ENCODE results near the gene RCAN2.

RCAN2 gene

DNA sequence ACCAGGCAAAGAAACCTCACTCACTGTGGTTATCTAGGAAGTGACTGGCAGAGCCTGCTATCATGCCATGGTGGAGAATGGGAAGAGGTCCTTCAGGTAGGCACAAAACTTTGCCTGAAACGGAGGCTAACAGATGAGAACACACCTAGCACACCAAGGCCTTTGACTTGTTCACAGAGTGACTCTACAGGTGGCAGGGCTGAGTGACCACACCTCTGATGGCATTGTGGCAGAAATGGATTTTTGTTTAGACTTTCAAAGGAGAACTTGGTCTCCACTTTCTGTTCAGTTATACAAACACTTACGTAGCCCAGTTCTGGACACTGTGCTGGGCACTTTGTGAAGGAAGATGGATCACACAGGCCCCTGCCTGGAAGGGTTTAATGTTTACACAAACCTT lies 204.2 kb downstream of the RCAN2 start:
- Histone ChIP-seq H3K4me1 (no peaks in the 10 kb centered on the region), H3K36me3 (ENCODE audit: control insufficient read depth, insufficient read depth, low read length) (no peaks in the 10 kb centered on the region), H2AFZ (no peak overlapping the region), H3K79me2 (no peaks in the 10 kb centered on the region), H3K9ac (no peak overlapping the region), H3K9me3 (ENCODE audit: control insufficient read depth, low read length) (no peaks in the 10 kb centered on the region), H3K27me3 (ENCODE audit: control insufficient read depth, insufficient read depth, low read length) (no peaks in the 10 kb centered on the region), H3K4me2 (ENCODE audit: low read length) (no peak overlapping the region), H3K4me3 (ENCODE audit: low read depth, low read length) (no peak overlapping the region), H3K27ac (no peak overlapping the region)
- no peak for TF ChIP-seq CTCF (IDR thresholded peaks at IDR 0.05)

DNA sequence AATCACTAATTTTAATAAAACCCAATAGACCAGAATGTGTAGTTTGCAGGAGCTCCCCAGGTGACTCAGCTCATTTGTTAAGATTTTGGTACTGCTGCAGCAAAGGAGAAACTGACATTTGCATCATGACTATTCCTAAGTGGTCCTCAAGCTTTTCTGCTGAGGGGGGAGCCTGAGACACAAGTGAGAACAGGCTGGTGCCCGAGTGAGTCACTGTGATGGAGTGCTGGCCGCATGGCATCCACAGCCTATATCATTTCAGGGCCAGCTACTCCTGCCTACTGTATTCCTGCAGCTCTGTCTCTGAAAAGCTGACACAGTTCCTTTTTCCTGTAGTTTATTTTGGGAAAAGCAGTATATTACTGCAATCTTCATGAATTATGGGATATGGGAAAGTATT lies 206.8 kb downstream of the RCAN2 start:
- no peak overlapping the region for H3K27ac ChIP-seq
- no peaks in the 10 kb centered on the region for H3K4me1 ChIP-seq
- no peaks in the 10 kb centered on the region for H3K36me3 ChIP-seq (ENCODE audit: control insufficient read depth, insufficient read depth, low read length)
- no peaks in the 10 kb centered on the region for H3K79me2 ChIP-seq
- H3K4me2 ChIP-seq (ENCODE audit: low read length) = no peak overlapping the region
- H3K9me3 ChIP-seq (ENCODE audit: control insufficient read depth, low read length) = no peaks in the 10 kb centered on the region
- no peak for TF ChIP-seq CTCF (IDR thresholded peaks at IDR 0.05)
- no peak overlapping the region for H2AFZ ChIP-seq
- no peak overlapping the region for H3K9ac ChIP-seq
- H3K4me3 ChIP-seq (ENCODE audit: low read depth, low read length) = no peak overlapping the region
- H3K27me3 ChIP-seq (ENCODE audit: control insufficient read depth, insufficient read depth, low read length) = no peaks in the 10 kb centered on the region

DNA sequence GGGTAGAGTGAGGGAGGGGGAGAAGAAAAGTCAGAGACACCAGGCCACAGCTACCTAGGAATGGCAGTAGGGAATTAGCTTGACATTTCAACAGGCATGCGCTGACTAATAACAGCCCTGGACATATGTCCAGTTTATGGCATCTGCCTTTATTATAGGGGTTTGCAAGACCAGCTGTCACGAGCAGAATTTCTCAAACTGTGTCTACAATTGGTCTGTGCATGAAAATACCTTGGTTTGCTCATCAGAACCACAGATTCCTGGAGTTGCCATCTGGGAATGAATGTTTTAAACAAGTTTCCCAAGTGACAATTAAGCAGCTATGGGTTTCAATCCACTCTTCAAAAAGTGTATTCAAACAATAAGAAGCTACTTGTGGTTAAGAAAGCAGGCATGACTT lies 210.1 kb downstream of the RCAN2 start:
- H3K4me3 ChIP-seq (ENCODE audit: low read depth, low read length) = no peak overlapping the region
- no peak overlapping the region for H3K4me2 ChIP-seq (ENCODE audit: low read length)
- no peaks in the 10 kb centered on the region for H3K9me3 ChIP-seq (ENCODE audit: control insufficient read depth, low read length)
- H3K36me3 ChIP-seq (ENCODE audit: control insufficient read depth, insufficient read depth, low read length) = no peaks in the 10 kb centered on the region
- no peaks in the 10 kb centered on the region for H3K27me3 ChIP-seq (ENCODE audit: control insufficient read depth, insufficient read depth, low read length)
- H3K9ac ChIP-seq = no peak overlapping the region
- no peak overlapping the region for H2AFZ ChIP-seq
- no peak overlapping the region for H3K27ac ChIP-seq
- TF ChIP-seq CTCF (IDR thresholded peaks at IDR 0.05) = no peak
- no peaks in the 10 kb centered on the region for H3K4me1 ChIP-seq
- H3K79me2 ChIP-seq = no peaks in the 10 kb centered on the region

DNA sequence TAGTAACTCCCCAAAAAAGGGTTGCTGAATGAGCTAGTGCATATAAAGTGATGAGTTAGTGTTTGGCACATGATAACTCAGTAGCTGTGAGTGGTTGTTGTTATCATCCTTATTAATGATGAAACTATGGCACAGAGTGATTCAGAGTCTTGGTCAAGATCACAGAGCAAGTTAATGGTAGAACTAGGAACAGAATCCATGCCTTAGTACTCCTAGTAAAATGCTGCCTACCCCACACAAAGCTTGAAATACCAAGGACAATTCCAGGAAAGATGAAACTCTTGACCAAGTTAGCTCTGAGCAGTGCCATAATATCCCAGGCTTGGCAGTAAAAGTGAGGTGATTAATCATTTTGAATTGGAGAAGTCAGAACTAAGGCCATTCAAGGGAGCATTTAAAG lies 211.4 kb downstream of the RCAN2 start:
- Histone ChIP-seq H2AFZ (no peak overlapping the region), H3K27me3 (ENCODE audit: control insufficient read depth, insufficient read depth, low read length) (no peaks in the 10 kb centered on the region), H3K79me2 (no peaks in the 10 kb centered on the region), H3K27ac (no peak overlapping the region), H3K9ac (no peak overlapping the region), H3K4me1 (no peaks in the 10 kb centered on the region), H3K9me3 (ENCODE audit: control insufficient read depth, low read length) (no peaks in the 10 kb centered on the region), H3K4me2 (ENCODE audit: low read length) (no peak overlapping the region), H3K4me3 (ENCODE audit: low read depth, low read length) (no peak overlapping the region), H3K36me3 (ENCODE audit: control insufficient read depth, insufficient read depth, low read length) (no peaks in the 10 kb centered on the region)
- TF ChIP-seq CTCF (IDR thresholded peaks at IDR 0.05) = no peak

GRCh38 chr6:46276576-46277142 lies 214.6 kb downstream of the RCAN2 start:
- Histone ChIP-seq H3K4me2 (ENCODE audit: low read length) (no peak overlapping the region), H3K9ac (no peak overlapping the region), H3K79me2 (no peaks in the 10 kb centered on the region)

More at GRCh38 chr6:46276576-46277142, 214.6 kb downstream of the RCAN2 start:
- H3K4me3 ChIP-seq (ENCODE audit: low read depth, low read length) = no peak overlapping the region
- H3K27me3 ChIP-seq (ENCODE audit: control insufficient read depth, insufficient read depth, low read length) = no peaks in the 10 kb centered on the region
- H2AFZ ChIP-seq = no peak overlapping the region
- no peaks in the 10 kb centered on the region for H3K36me3 ChIP-seq (ENCODE audit: control insufficient read depth, insufficient read depth, low read length)
- no peak overlapping the region for H3K27ac ChIP-seq
- no peaks in the 10 kb centered on the region for H3K4me1 ChIP-seq
- no peaks in the 10 kb centered on the region for H3K9me3 ChIP-seq (ENCODE audit: control insufficient read depth, low read length)
- TF ChIP-seq CTCF (IDR thresholded peaks at IDR 0.05) = no peak
